BLaER1 (cell line): ENCODE results near the gene SAFB2.
A peak's percentile ranks its signal among the peaks of the same experiment; 100 is the strongest.

Experiments used
- H3K27ac ChIP-seq: shearing (Covaris generic); formaldehyde crosslinking; 2 replicates; pipeline ENCODE4 v1.8.1; 2022
- H3K27me3 ChIP-seq: shearing (Covaris generic); formaldehyde crosslinking; 2 replicates; pipeline ENCODE4 v1.8.1; 2022
- H3K36me3 ChIP-seq: shearing (Covaris generic); formaldehyde crosslinking; 2 replicates; pipeline ENCODE4 v1.8.1; 2022
- H3K4me1 ChIP-seq: shearing (Covaris generic); formaldehyde crosslinking; 2 replicates; pipeline ENCODE4 v1.8.1; 2022
- H3K4me2 ChIP-seq: shearing (Covaris generic); formaldehyde crosslinking; 2 replicates; pipeline ENCODE4 v1.8.1; 2022
- H3K4me3 ChIP-seq: shearing (Covaris generic); formaldehyde crosslinking; 2 replicates; pipeline ENCODE4 v1.8.1; 2022
- H3K9ac ChIP-seq: shearing (Covaris generic); formaldehyde crosslinking; 2 replicates; pipeline ENCODE4 v1.8.1; 2022
- H3K9me3 ChIP-seq: shearing (Covaris generic); formaldehyde crosslinking; 2 replicates; pipeline ENCODE4 v1.8.1; 2022
- H4K20me1 ChIP-seq: shearing (Covaris generic); formaldehyde crosslinking; 2 replicates; pipeline ENCODE4 v1.8.1; 2022
- Cebpa-rat ChIP-seq: shearing (Covaris generic); IDR thresholded peaks from 2 replicates; pipeline ENCODE4 v1.8.1; 2022

SAFB2 gene

DNA sequence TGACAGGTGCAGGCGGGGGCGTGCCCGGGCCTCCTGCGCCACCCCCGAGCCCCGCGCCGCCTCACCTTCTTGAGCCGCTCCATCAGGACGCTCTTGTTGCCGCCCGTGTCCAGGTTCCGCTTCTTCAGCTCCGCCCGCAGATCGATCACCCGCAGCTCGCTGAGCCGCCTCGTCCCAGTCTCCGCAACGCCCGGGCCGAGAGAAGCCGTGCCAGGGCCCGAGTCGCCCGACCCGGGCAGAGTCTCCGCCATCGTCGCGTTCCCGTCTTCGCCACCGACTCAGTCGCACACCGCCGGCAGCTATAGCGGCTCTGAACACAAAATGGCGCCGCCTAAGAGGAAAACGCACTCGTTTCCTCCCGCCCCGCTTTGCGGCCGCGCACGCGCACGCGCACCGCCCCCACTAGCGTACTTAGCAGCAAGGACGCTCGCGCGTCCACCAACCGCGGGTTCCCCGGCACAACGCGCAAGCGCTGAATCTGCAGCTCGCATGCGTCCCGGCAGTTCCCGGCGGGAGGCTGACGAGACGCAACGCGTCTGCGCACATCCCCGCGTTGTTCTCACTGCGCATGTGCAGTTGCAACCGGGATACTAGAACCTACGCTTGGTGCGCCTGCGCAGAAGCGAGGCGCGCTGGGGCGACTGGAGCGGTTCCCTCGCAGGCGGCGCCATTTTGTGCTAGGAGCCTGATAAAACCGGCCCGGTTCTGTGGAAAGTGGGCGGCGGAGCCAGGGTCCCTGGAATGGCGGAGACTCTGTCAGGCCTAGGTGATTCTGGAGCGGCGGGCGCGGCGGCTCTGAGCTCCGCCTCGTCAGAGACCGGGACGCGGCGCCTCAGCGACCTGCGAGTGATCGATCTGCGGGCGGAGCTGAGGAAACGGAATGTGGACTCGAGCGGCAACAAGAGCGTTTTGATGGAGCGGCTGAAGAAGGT lies at the start of gene SAFB2, which contains the start of gene SAFB:
SAFB2 (minus strand) TSS at position 312 of the 932 bp plus-strand sequence; CDS start at position 251, 61 bp downstream.
SAFB (plus strand) TSS at position 619 of the 932 bp plus-strand sequence; CDS start at position 742, 123 bp downstream.
- no peak for TF ChIP-seq Cebpa-rat
- H3K36me3 ChIP-seq, result peaks cover 69% of the 10 kb centered on the region

DNA sequence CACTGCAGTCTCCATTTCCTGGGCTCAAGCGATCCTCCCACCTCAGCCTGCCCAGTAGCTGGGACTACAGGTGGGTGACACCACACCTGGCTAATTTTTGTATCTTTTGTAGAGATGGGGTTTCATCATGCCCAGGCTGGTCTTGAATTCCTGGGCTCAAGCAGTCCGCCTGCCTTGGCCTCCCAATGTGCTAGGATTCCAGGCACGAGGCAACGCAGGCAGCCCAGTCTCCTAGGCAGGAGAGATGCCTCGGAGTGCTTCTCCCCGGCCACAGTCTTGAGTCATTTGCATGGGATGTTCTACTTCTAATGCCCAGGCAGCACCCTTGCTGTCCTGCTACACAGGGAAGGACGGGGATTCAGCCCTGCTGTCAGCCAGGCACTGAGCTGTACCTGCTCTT lies 49.0 kb upstream of the SAFB2 start:
- no peak overlapping the region for H3K27ac ChIP-seq
- peaks cover 78% of the 10 kb centered on the region for H3K36me3 ChIP-seq
- TF ChIP-seq Cebpa-rat, result no peak
- H3K9me3 ChIP-seq, result no peaks in the 10 kb centered on the region
- H3K9ac ChIP-seq, result no peak overlapping the region
- H4K20me1 ChIP-seq, result peaks cover 46% of the 10 kb centered on the region
- no peaks in the 10 kb centered on the region for H3K27me3 ChIP-seq
- H3K4me2 ChIP-seq, result no peak overlapping the region
- no peak overlapping the region for H3K4me3 ChIP-seq
- H3K4me1 ChIP-seq, result 0 out of 2 replicates have a peak, but pooled peaks cover 9% of the 10 kb centered on the region

More for the DNA sequence above, at the start of gene SAFB2, which contains the start of gene SAFB:
- Histone ChIP-seq H4K20me1 (peaks cover 91% of the 10 kb centered on the region), H3K4me2 (peak within 1 kb of the TSS; percentile 98), H3K4me1 (peaks cover 59% of the 10 kb centered on the region), H3K9me3 (no peaks in the 10 kb centered on the region), H3K9ac (peak within 1 kb of the TSS; percentile 99), H3K27ac (peak within 1 kb of the TSS; percentile 99), H3K4me3 (peak within 1 kb of the TSS; percentile 95), H3K27me3 (no peaks in the 10 kb centered on the region)

DNA sequence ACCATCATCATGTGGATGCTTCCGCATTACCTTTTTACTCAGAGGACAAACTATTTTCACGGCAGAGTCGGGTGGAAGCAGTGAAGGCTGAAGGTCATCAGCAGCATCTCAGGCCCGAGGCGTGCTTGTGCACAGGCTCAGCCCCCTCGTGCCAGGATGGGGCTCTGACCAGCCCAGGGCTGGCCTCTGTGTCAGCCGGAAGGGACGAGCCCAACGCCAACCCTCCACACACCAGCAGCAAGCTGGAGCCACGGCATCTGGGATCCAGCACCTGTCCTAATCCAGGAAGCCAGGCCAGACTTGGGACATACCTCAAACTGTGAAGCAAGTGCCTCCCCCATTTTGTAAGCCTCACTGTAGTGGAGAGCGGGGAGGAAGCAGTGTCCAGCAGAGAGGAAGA lies 46.6 kb upstream of the SAFB2 start:
- Histone ChIP-seq H3K4me1 (0 out of 2 replicates have a peak, but pooled peaks cover 9% of the 10 kb centered on the region), H3K27ac (no peak overlapping the region), H3K36me3 (peaks cover 87% of the 10 kb centered on the region), H3K9ac (no peak overlapping the region), H4K20me1 (peaks cover 70% of the 10 kb centered on the region), H3K27me3 (no peaks in the 10 kb centered on the region), H3K9me3 (no peaks in the 10 kb centered on the region), H3K4me3 (no peak overlapping the region), H3K4me2 (no peak overlapping the region)
- TF ChIP-seq Cebpa-rat, result no peak

DNA sequence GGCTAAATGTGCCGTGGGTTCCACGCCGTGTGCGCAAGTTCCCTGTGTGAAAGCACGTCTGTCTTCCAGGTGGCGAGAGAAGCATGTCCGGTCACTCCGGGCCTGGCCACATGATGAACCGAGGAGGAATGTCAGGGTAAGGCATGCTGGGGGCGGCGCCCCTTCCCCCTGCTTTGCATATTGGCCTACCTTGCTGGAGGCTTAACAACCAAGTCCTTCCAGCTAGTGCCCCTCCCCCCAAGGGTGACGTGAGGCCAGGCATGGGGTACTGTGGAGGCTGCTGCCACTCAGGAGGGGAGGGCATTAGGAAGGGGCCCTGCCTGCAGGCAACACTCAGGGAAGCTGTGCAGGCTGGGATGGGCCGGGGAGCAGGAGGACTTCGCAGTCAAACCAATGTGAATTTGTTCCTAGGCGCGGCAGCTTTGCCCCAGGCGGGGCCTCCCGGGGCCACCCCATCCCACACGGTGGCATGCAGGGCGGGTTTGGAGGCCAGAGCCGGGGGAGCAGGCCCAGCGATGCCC lies 45.2 kb upstream of the SAFB2 start:
- Histone ChIP-seq H4K20me1 (peaks cover 84% of the 10 kb centered on the region), H3K36me3 (peaks cover 98% of the 10 kb centered on the region), H3K4me3 (no peak overlapping the region), H3K4me2 (no peak overlapping the region), H3K9me3 (no peaks in the 10 kb centered on the region), H3K27me3 (no peaks in the 10 kb centered on the region), H3K9ac (no peak overlapping the region), H3K27ac (no peak overlapping the region), H3K4me1 (0 out of 2 replicates have a peak, but pooled peaks cover 9% of the 10 kb centered on the region)
- no peak for TF ChIP-seq Cebpa-rat

DNA sequence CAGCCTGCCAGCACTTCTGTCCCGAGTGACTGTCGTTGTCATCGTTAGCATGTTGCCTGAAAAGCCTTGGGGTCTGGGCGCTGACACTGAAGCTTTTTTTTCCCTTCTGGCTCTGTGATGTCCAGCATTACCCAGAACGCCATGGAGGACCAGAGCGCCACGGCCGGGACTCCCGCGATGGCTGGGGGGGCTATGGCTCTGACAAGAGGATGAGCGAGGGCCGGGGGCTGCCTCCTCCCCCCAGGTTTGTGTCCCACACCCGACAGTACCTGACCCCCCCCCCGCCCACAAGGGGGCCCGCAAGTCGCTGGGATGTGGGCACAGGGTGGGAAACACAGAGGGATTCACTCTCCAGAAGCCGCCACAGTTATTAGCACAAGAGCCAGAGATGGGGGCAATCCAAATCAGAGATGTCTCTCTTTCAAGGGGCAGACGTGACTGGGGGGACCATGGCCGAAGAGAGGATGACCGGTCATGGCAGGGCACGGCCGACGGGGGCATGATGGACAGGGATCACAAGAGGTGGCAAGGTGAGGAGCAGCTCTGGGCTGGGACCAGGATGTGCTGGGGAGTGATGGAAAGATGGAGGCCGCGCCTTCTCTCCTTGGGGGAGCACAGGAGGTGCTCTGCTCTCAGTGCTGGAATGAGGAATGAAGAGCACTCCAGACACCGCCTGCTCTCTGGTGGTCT lies 44.5 kb upstream of the SAFB2 start:
- Histone ChIP-seq H3K4me2 (no peak overlapping the region), H3K4me1 (0 out of 2 replicates have a peak, but pooled peaks cover 9% of the 10 kb centered on the region), H3K27me3 (no peaks in the 10 kb centered on the region), H3K36me3 (peaks cover 98% of the 10 kb centered on the region), H3K27ac (no peak overlapping the region), H4K20me1 (peaks cover 92% of the 10 kb centered on the region), H3K4me3 (no peak overlapping the region), H3K9me3 (no peaks in the 10 kb centered on the region), H3K9ac (no peak overlapping the region)
- no peak for TF ChIP-seq Cebpa-rat

DNA sequence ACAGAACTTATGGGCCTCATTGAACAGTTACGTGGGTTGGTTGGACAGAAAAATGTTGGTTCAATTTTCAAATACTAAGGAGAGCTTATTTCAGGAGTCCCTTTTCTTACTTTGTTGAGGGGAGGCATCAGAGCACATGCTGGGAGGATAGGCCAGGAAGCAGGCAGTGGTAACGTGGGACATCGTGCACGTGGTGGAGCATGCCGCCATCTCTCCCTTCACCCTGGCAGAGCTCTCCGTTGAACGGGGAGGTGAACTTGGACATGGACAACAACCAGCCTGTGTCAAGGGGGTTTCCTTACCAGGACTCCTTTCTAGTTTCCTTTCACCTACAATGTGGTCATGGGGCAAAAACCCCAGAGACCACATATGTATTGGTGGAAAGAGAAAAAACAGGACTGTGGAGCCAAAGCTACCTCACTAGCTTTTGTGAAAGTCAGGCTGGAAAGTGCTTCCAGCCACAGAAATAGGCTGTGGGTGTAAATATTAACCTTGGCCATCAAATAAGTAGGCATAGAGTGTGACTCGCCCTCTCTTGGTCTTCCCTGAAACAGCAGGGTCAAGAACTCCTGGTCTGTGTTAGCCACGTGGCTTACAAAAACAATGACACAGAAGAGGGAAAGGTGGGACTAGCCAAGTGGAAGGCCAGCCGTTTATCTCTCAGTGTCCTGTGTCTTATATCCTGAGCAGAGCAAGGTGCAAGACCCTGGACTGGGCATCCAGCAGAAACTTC lies 43.4 kb upstream of the SAFB2 start:
- Histone ChIP-seq H3K36me3 (peaks cover 98% of the 10 kb centered on the region), H3K27ac (no peak overlapping the region)
- no peak for TF ChIP-seq Cebpa-rat

DNA sequence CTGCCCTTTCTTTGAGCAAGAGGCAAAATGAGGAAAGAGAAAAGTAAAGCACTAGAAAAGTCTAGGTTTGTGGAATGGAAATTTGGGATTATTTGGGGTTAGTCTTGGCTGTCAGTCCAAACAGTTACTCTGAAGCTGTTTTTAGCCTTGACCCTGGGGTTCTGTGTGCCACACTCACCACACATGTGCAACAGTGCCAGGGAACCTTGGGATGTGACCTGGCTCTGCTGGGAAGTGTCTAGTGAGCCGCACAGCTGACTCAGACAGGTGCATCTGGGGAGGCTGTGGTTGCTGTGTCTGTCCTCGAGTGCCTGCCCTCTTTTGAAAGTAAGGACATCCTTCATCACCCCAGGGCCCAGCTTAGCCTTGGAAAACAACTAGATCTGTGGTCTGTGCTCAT lies 41.9 kb upstream of the SAFB2 start:
- peaks cover 100% of the 10 kb centered on the region for H3K36me3 ChIP-seq
- no peaks in the 10 kb centered on the region for H3K9me3 ChIP-seq
- H3K27me3 ChIP-seq, result no peaks in the 10 kb centered on the region
- H3K9ac ChIP-seq, result no peak overlapping the region
- no peak overlapping the region for H3K4me3 ChIP-seq
- no peak for TF ChIP-seq Cebpa-rat
- H4K20me1 ChIP-seq, result peaks cover 99% of the 10 kb centered on the region
- H3K27ac ChIP-seq, result no peak overlapping the region
- H3K4me2 ChIP-seq, result no peak overlapping the region
- no peaks in the 10 kb centered on the region for H3K4me1 ChIP-seq

More for the DNA sequence above, 43.4 kb upstream of the SAFB2 start:
- Histone ChIP-seq H3K9ac (no peak overlapping the region), H3K4me1 (0 out of 2 replicates have a peak, but pooled peaks cover 9% of the 10 kb centered on the region), H3K9me3 (no peaks in the 10 kb centered on the region), H3K4me3 (no peak overlapping the region), H3K27me3 (no peaks in the 10 kb centered on the region), H4K20me1 (peaks cover 96% of the 10 kb centered on the region), H3K4me2 (no peak overlapping the region)

DNA sequence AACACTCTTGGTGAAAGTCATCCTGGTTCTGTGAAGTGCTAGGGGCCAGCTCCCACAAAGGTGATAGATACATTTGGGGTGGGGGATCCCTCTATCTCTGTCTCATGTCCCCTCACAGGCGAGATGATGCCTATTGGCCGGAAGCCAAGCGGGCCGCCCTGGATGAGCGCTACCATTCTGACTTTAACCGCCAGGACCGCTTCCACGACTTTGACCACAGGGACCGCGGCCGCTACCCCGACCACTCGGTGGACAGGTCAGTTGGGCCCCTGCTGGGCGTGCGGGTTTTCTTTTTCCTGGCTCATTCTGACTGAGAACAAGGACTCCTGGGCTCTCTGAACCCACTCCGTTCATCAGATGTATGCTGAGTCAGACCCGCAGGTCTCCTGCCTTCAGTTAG lies 41.3 kb upstream of the SAFB2 start:
- Histone ChIP-seq H3K9ac (no peak overlapping the region), H3K27me3 (no peaks in the 10 kb centered on the region), H3K4me1 (no peaks in the 10 kb centered on the region), H3K4me2 (no peak overlapping the region), H4K20me1 (peaks cover 97% of the 10 kb centered on the region), H3K27ac (no peak overlapping the region), H3K9me3 (no peaks in the 10 kb centered on the region), H3K36me3 (peaks cover 100% of the 10 kb centered on the region), H3K4me3 (no peak overlapping the region)
- no peak for TF ChIP-seq Cebpa-rat

DNA sequence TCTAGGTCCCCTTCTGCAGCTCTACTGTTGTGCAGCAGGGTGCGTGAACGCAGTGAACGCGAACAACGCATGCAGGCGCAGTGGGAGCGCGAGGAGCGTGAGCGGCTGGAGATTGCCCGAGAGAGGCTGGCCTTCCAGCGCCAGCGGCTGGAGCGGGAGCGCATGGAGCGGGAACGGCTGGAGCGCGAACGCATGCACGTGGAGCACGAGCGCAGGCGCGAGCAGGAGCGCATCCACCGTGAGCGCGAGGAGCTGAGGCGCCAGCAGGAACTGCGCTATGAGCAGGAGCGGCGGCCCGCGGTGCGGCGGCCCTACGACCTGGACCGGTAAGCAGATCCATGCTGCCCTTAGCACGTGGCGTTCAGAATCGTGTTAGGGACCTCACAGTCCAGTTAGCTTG lies 38.9 kb upstream of the SAFB2 start:
- Histone ChIP-seq H4K20me1 (peaks cover 92% of the 10 kb centered on the region), H3K9ac (no peak overlapping the region), H3K36me3 (peaks cover 99% of the 10 kb centered on the region), H3K4me2 (no peak overlapping the region), H3K4me1 (no peaks in the 10 kb centered on the region), H3K27ac (no peak overlapping the region), H3K27me3 (no peaks in the 10 kb centered on the region), H3K9me3 (no peaks in the 10 kb centered on the region), H3K4me3 (no peak overlapping the region)
- no peak for TF ChIP-seq Cebpa-rat
